ENCODE data around the gene PBOV1. TPM values are rescaled to one million over a fixed set of nuclear protein-coding genes. Genes with fewer than 3 reads are reported as not detected.
"Not testable (repeated sequence)": the region's sequence is repeated elsewhere in the genome, so short reads cannot be mapped to it uniquely, and the experiment has no call there.

Gene PBOV1
- total RNA-seq, 1 experiment from 2014 or later = not detected

DNA sequence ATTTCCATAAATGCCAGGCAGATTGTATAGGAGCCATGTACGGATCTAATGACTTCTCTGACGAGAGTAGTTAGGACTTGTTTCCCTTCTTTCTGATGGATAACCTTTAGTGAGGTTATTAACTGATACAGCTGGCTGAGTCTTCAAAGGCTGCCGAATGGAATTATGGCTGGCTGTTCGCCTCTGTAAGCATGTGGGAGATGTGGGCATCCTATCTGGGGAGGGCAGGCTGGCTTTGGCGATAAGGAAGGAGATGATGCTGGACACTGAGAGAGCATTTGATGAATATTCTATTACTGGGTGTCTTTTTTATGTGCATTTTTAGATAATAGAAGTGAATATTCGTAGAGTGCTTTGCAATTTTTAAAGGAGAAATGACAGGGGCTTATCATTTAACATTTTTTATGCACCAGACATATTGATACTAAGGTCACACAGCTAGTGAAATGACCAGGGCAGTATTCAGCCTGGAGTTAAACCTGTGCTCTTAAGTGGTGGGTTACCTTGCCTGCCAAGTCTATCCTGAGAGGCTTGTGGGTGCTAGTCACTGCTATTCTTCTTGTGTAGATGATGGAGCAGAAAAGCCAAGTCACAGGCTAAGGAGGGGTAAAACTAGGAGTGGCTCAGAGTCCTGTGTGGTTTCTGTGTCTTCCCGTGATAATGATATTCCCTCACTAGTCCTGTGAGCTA, 3.1 kb downstream of the PBOV1 start:
- intact Hi-C loops (cut with micrococcal nuclease) = no loop called here
- ATAC-seq = no peak
- Histone ChIP-seq H2AFZ (ENCODE audit: low read depth, low read length, poor library complexity, severe bottlenecking) (no peak overlapping the region), H3K27me3 (ENCODE audit: insufficient read depth, low read length) (no peaks in the 10 kb centered on the region), H4K20me1 (ENCODE audit: insufficient read depth) (no peaks in the 10 kb centered on the region), H3K79me2 (ENCODE audit: insufficient read depth, low read length) (no peaks in the 10 kb centered on the region), H3K4me1 (ENCODE audit: control insufficient read depth in 1 of 2, insufficient read depth in 2 of 2, low read length in 2 of 2) (no peaks in the 10 kb centered on the region), H3K4me3 (replicated peaks in 1 of 2; ENCODE audit: low read depth in 1 of 2, low read length in 2 of 2) (no peak overlapping the region), H3K36me3 (ENCODE audit: control insufficient read depth in 1 of 2, insufficient read depth in 2 of 2, low read length in 2 of 2) (no peaks in the 10 kb centered on the region), H3K27ac (ENCODE audit: low read depth, low read length) (no peak overlapping the region), H3K9ac (ENCODE audit: low read length) (no peak overlapping the region), H3K9me3 (ENCODE audit: control insufficient read depth in 1 of 2, insufficient read depth in 1 of 2, low read depth in 1 of 2, low read length in 2 of 2) (no peaks in the 10 kb centered on the region), H3K9me2 (ENCODE audit: insufficient read depth) (no peaks in the 10 kb centered on the region), H3K4me2 (ENCODE audit: low read length) (no peak overlapping the region)
- ChIA-PET POLR2A (no interaction called here), CTCF (no interaction called here), RAD21 (ENCODE audit: low non-redundant PET in 1 of 2, low total read pairs in 2 of 2, uncharacterized antibody in 2 of 2, unreplicated experiment in 2 of 2) (no interaction called here)
- no peak for DNase-seq (ENCODE audit: low read depth, low spot score)
- TF ChIP-seq ZFX (IDR thresholded peaks at IDR 0.05) = no peak
- TF ChIP-seq SIN3A (IDR thresholded peaks at IDR 0.05; ENCODE audit: low read depth) = no peak
- no TSS peak for BruUV-seq (replicated peaks)

DNA sequence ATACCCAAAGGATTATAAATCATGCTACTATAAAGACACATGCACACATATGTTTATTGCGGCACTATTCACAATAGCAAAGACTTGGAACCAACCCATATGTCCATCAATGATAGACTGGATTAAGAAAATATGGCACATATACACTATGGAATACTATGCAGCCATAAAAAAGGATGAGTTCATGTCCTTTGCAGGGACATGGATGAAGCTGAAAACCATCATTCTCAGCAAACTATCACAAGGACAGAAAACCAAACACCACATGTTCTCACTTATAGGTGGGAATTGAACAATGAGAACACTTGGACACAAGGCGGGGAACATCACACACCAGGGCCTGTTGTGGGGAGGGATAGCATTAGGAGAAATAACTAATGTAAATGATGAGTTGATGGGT, 5.8 kb downstream of the PBOV1 start:
- H4K20me1 ChIP-seq (ENCODE audit: insufficient read depth); BruUV-seq (replicated peaks); H3K79me2 ChIP-seq (ENCODE audit: insufficient read depth, low read length); H3K27ac ChIP-seq (ENCODE audit: low read depth, low read length); H3K9ac ChIP-seq (ENCODE audit: low read length); H3K4me3 ChIP-seq (replicated peaks in 1 of 2; ENCODE audit: low read depth in 1 of 2, low read length in 2 of 2); DNase-seq (ENCODE audit: low read depth, low spot score); H3K4me2 ChIP-seq (ENCODE audit: low read length); H3K36me3 ChIP-seq (ENCODE audit: control insufficient read depth in 1 of 2, insufficient read depth in 2 of 2, low read length in 2 of 2); H2AFZ ChIP-seq (ENCODE audit: low read depth, low read length, poor library complexity, severe bottlenecking); H3K27me3 ChIP-seq (ENCODE audit: insufficient read depth, low read length); H3K4me1 ChIP-seq (ENCODE audit: control insufficient read depth in 1 of 2, insufficient read depth in 2 of 2, low read length in 2 of 2); CTCF ChIA-PET; RAD21 ChIA-PET (ENCODE audit: low non-redundant PET in 1 of 2, low total read pairs in 2 of 2, uncharacterized antibody in 2 of 2, unreplicated experiment in 2 of 2); H3K9me2 ChIP-seq (ENCODE audit: insufficient read depth); POLR2A ChIA-PET; H3K9me3 ChIP-seq (ENCODE audit: control insufficient read depth in 1 of 2, insufficient read depth in 1 of 2, low read depth in 1 of 2, low read length in 2 of 2); intact Hi-C loops (cut with micrococcal nuclease); ATAC-seq: not testable (repeated sequence)

DNA sequence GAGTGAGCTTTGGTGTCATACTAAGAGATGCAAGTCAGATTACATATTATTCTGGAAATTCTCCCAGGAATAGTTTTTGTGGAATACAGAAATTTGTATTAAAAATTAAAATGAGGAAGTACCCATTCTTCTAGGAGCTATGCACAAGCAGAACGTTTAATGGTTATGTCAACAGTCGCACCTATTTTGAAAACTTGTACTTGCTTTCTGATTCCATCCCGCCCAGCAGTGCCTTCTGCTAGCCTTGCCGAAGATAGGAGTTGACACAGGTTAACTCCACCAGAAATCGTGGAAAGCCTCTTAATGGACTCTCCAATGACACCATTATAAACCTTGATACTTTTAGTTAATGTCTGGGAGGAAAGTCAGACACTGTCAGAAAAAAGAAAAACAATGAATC, 6.7 kb downstream of the PBOV1 start:
- no peaks in the 10 kb centered on the region for H3K79me2 ChIP-seq (ENCODE audit: insufficient read depth, low read length)
- BruUV-seq (replicated peaks) = no TSS peak
- ChIA-PET RAD21 (ENCODE audit: low non-redundant PET in 1 of 2, low total read pairs in 2 of 2, uncharacterized antibody in 2 of 2, unreplicated experiment in 2 of 2) (no interaction called here), CTCF (interaction anchor here (1.1 kb wide), 1 partner anchor 13 kb away, joined by 3 read pairs; no protein-coding TSS in a partner anchor), POLR2A (no interaction called here)
- DNase-seq (ENCODE audit: low read depth, low spot score) = no peak
- H3K9me2 ChIP-seq (ENCODE audit: insufficient read depth) = no peaks in the 10 kb centered on the region
- no peaks in the 10 kb centered on the region for H3K27me3 ChIP-seq (ENCODE audit: insufficient read depth, low read length)
- no peak for ATAC-seq
- TF ChIP-seq ELF1 (IDR thresholded peaks at IDR 0.05; ENCODE audit: borderline replicate concordance, low read depth) (no peak), YY1 (IDR thresholded peaks at IDR 0.05; ENCODE audit: extremely low read depth, insufficient replicate concordance, low read depth, low read length) (no peak), RAD21 (IDR thresholded peaks at IDR 0.05; ENCODE audit: low read depth) (no peak), ZFX (IDR thresholded peaks at IDR 0.05) (no peak), CEBPB (IDR thresholded peaks at IDR 0.05; ENCODE audit: low read depth) (no peak), ZBTB33 (IDR thresholded peaks at IDR 0.05; ENCODE audit: extremely low read depth, insufficient replicate concordance, low read length) (no peak), EZH2 (IDR thresholded peaks at IDR 0.05) (no peak)
- no peaks in the 10 kb centered on the region for H4K20me1 ChIP-seq (ENCODE audit: insufficient read depth)
- intact Hi-C loops (cut with micrococcal nuclease) = no loop called here
- H3K9ac ChIP-seq (ENCODE audit: low read length) = no peak overlapping the region
- no peaks in the 10 kb centered on the region for H3K4me1 ChIP-seq (ENCODE audit: control insufficient read depth in 1 of 2, insufficient read depth in 2 of 2, low read length in 2 of 2)
- H3K27ac ChIP-seq (ENCODE audit: low read depth, low read length) = no peak overlapping the region
- no peak overlapping the region for H3K4me3 ChIP-seq (replicated peaks in 1 of 2; ENCODE audit: low read depth in 1 of 2, low read length in 2 of 2)
- H3K9me3 ChIP-seq (ENCODE audit: control insufficient read depth in 1 of 2, insufficient read depth in 1 of 2, low read depth in 1 of 2, low read length in 2 of 2) = no peaks in the 10 kb centered on the region
- H2AFZ ChIP-seq (ENCODE audit: low read depth, low read length, poor library complexity, severe bottlenecking) = no peak overlapping the region
- H3K4me2 ChIP-seq (ENCODE audit: low read length) = no peak overlapping the region
- no peaks in the 10 kb centered on the region for H3K36me3 ChIP-seq (ENCODE audit: control insufficient read depth in 1 of 2, insufficient read depth in 2 of 2, low read length in 2 of 2)
